GM19395 (cell line): ENCODE data around the gene UBE2S.
"Not testable (repeated sequence)": the region's sequence is repeated elsewhere in the genome, so short reads cannot be mapped to it uniquely, and the experiment has no call there.

Experiments used
- ATAC-seq: cut with Tn5 transposase; IDR thresholded peaks from one replicate; pipeline ENCODE4 v1.9.1; 2021; ENCODE audit warnings: mild to moderate bottlenecking, moderate library complexity; ENCODE audit not compliant: unreplicated experiment

Gene UBE2S

GRCh38 chr19:55407550-55407799, at the start of gene UBE2S:
UBE2S (minus strand) TSS chr19:55407788; CDS start chr19:55407589, 199 bp downstream.
- not testable (repeated sequence) for ATAC-seq

- no peak for ATAC-seq
These were observed 48.8 kb upstream of the UBE2S start for GRCh38 chr19:55456347-55456746.

GRCh38 chr19:55455576-55456235, 48.1 kb upstream of the UBE2S start:
- ATAC-seq = no peak

- ATAC-seq = no peak
These were observed 47.2 kb upstream of the UBE2S start for GRCh38 chr19:55454787-55455243.

GRCh38 chr19:55453511-55454260, 46.1 kb upstream of the UBE2S start:
- no peak for ATAC-seq

GRCh38 chr19:55452749-55453346, 45.3 kb upstream of the UBE2S start:
- no peak for ATAC-seq

- ATAC-seq = no peak
These were observed 44.6 kb upstream of the UBE2S start for GRCh38 chr19:55451965-55452748.

GRCh38 chr19:55451163-55451964, 43.8 kb upstream of the UBE2S start:
- no peak for ATAC-seq

- ATAC-seq = no peak
These were observed 41.9 kb upstream of the UBE2S start for GRCh38 chr19:55449469-55449868.

- ATAC-seq = not testable (repeated sequence)
These were observed 40.5 kb upstream of the UBE2S start for GRCh38 chr19:55448175-55448490.

- ATAC-seq = no peak
These were observed 40.0 kb upstream of the UBE2S start for GRCh38 chr19:55447421-55448174.

GRCh38 chr19:55446060-55446459, 38.5 kb upstream of the UBE2S start:
- no peak for ATAC-seq

GRCh38 chr19:55444646-55445045, 37.1 kb upstream of the UBE2S start:
- no peak for ATAC-seq

- no peak for ATAC-seq
These were observed 36.4 kb upstream of the UBE2S start for GRCh38 chr19:55443824-55444480.

GRCh38 chr19:55443045-55443823, 35.6 kb upstream of the UBE2S start, which contains the start of gene SHISA7:
SHISA7 (minus strand) TSS chr19:55443300; CDS start chr19:55442863, 437 bp downstream.
- no peak for ATAC-seq

GRCh38 chr19:55442372-55442961, 34.9 kb upstream of the UBE2S start:
- no peak for ATAC-seq

GRCh38 chr19:55441692-55442321, 34.2 kb upstream of the UBE2S start:
- ATAC-seq = no peak

- no peak for ATAC-seq
These were observed 33.7 kb upstream of the UBE2S start for GRCh38 chr19:55441319-55441691.
